H9 (cell line): Measurements from ENCODE around the gene SMIM15. TPM values are rescaled to one million over a fixed set of nuclear protein-coding genes. Genes with fewer than 3 reads are reported as not detected.
"Not testable (repeated sequence)": the region's sequence is repeated elsewhere in the genome, so short reads cannot be mapped to it uniquely, and the experiment has no call there.

Experiments used
- DNase-seq: peaks from one replicate; pipeline ENCODE4 v3.0.0-alpha.2; 2017
- H2AFZ ChIP-seq: one replicate; pipeline ENCODE4 v1.6.1; 2013; ENCODE audit warnings: mild to moderate bottlenecking, low read length, control low read depth, moderate library complexity
- H2AK5ac ChIP-seq: 2 replicates; pipeline ENCODE4 v1.6.1; 2013; ENCODE audit warnings: low read length, control low read depth, mixed read lengths; ENCODE audit not compliant: insufficient read length
- H2BK120ac ChIP-seq: one replicate; pipeline ENCODE4 v1.6.1; 2013; ENCODE audit warnings: low read depth, mild to moderate bottlenecking, low read length, control low read depth, inconsistent platforms; ENCODE audit not compliant: poor library complexity, severe bottlenecking
- H2BK12ac ChIP-seq: 2 replicates; pipeline ENCODE4 v1.6.1; 2013; ENCODE audit warnings: low read length, control low read depth, mixed read lengths, low read depth; ENCODE audit not compliant: insufficient read length
- H2BK15ac ChIP-seq: 2 replicates; pipeline ENCODE4 v1.6.1; 2013; ENCODE audit warnings: low read depth, low read length, control low read depth
- H2BK20ac ChIP-seq: one replicate; pipeline ENCODE4 v1.6.1; 2013; ENCODE audit warnings: low read depth, mild to moderate bottlenecking, low read length, control low read depth, inconsistent platforms; ENCODE audit not compliant: poor library complexity, severe bottlenecking
- H2BK5ac ChIP-seq: 2 replicates; pipeline ENCODE4 v1.6.1; 2013; ENCODE audit warnings: low read length, control low read depth, mixed read lengths; ENCODE audit not compliant: insufficient read length
- H3K14ac ChIP-seq: 2 replicates; pipeline ENCODE4 v1.6.1; 2013; ENCODE audit warnings: low read length, control low read depth; ENCODE audit not compliant: insufficient read depth
- H3K18ac ChIP-seq: 2 replicates; pipeline ENCODE4 v1.6.1; 2013; ENCODE audit warnings: low read depth, mild to moderate bottlenecking, mixed read lengths, low read length, control low read depth; ENCODE audit not compliant: insufficient read length
- H3K23ac ChIP-seq: 2 replicates; pipeline ENCODE4 v1.6.1; 2013; ENCODE audit warnings: low read length, control low read depth, mixed read lengths, low read depth; ENCODE audit not compliant: insufficient read length
- H3K23me2 ChIP-seq: 2 replicates; pipeline ENCODE4 v1.6.1; 2013; ENCODE audit warnings: low read depth, mild to moderate bottlenecking, mixed read lengths, low read length, control low read depth; ENCODE audit not compliant: insufficient read length, poor library complexity, severe bottlenecking
- H3K27ac ChIP-seq: 2 replicates; pipeline ENCODE4 v1.5.1; 2013; ENCODE audit warnings: low read length, control low read depth, mixed read lengths, low read depth; ENCODE audit not compliant: insufficient read length
- H3K27me3 ChIP-seq: 2 replicates; pipeline ENCODE4 v1.6.1; 2013; ENCODE audit warnings: low read length, control low read depth, inconsistent platforms; ENCODE audit not compliant: insufficient read depth
- H3K4ac ChIP-seq: 2 replicates; pipeline ENCODE4 v1.6.1; 2013; ENCODE audit warnings: low read depth, mild to moderate bottlenecking, control low read depth, inconsistent platforms, low read length, moderate library complexity
- H3K4me1 ChIP-seq: 2 replicates; pipeline ENCODE4 v1.6.1; 2013; ENCODE audit warnings: low read length, control low read depth, inconsistent platforms; ENCODE audit not compliant: insufficient read depth
- H3K4me2 ChIP-seq: 2 replicates; pipeline ENCODE4 v1.6.1; 2013; ENCODE audit warnings: low read length, control low read depth, mixed read lengths; ENCODE audit not compliant: insufficient read length, insufficient read depth
- H3K56ac ChIP-seq: 2 replicates; pipeline ENCODE4 v1.6.1; 2013; ENCODE audit warnings: low read depth, mild to moderate bottlenecking, mixed read lengths, low read length, control low read depth; ENCODE audit not compliant: insufficient read length
- H3K79me1 ChIP-seq: 2 replicates; pipeline ENCODE4 v1.6.1; 2013; ENCODE audit warnings: low read depth, mild to moderate bottlenecking, moderate library complexity, low read length, control low read depth, inconsistent platforms; ENCODE audit not compliant: insufficient read depth, poor library complexity, severe bottlenecking
- H3K79me2 ChIP-seq: 2 replicates; pipeline ENCODE4 v1.6.1; 2013; ENCODE audit warnings: low read length, control low read depth, inconsistent platforms; ENCODE audit not compliant: insufficient read depth
- H3K9ac ChIP-seq: 2 replicates; pipeline ENCODE4 v1.6.1; 2013; ENCODE audit warnings: low read length, control low read depth, mixed read lengths; ENCODE audit not compliant: insufficient read length; ENCODE audit errors: extremely low read depth
- H3K9me3 ChIP-seq: one replicate; pipeline ENCODE4 v1.6.1; 2013; ENCODE audit warnings: low read depth, low read length, inconsistent platforms; ENCODE audit not compliant: control insufficient read depth
- H3T11ph ChIP-seq: one replicate; pipeline ENCODE4 v1.6.1; 2013; ENCODE audit warnings: mild to moderate bottlenecking, low read length, control low read depth, inconsistent platforms
- H4K20me1 ChIP-seq: one replicate; pipeline ENCODE4 v1.6.1; 2013; ENCODE audit not compliant: control insufficient read depth, insufficient read length, insufficient read depth
- H4K5ac ChIP-seq: 2 replicates; pipeline ENCODE4 v1.6.1; 2013; ENCODE audit warnings: low read depth, mild to moderate bottlenecking, mixed read lengths, low read length, control low read depth; ENCODE audit not compliant: insufficient read length
- H4K8ac ChIP-seq: replicated peaks from 2 replicates; pipeline ENCODE4 v1.6.1; 2013; ENCODE audit warnings: low read length, control low read depth, mixed read lengths, low read depth; ENCODE audit not compliant: insufficient read length
- H4K91ac ChIP-seq: 2 replicates; pipeline ENCODE4 v1.6.1; 2013; ENCODE audit warnings: low read depth, mild to moderate bottlenecking, moderate library complexity, mixed read lengths, low read length, control low read depth; ENCODE audit not compliant: insufficient read length
- H3K27ac Mint-ChIP-seq, 3 experiments: 2 replicates in 2 of 3; 3 replicates in 1 of 3; pipeline ENCODE4 v1.8.0; 2020 to 2021; ENCODE audit warnings: mixed read lengths in 3 of 3, mild to moderate bottlenecking in 1 of 3, moderate library complexity in 1 of 3
- H3K27me3 Mint-ChIP-seq: 2 replicates; pipeline ENCODE4 v1.8.0; 2021; ENCODE audit warnings: low read depth, mild to moderate bottlenecking, moderate library complexity, mixed read lengths
- H3K36me3 Mint-ChIP-seq, 3 experiments: 2 replicates in 2 of 3; 3 replicates in 1 of 3; pipeline ENCODE4 v1.8.0; 2020 to 2021; ENCODE audit warnings: low read depth in 3 of 3, mixed read lengths in 3 of 3; ENCODE audit not compliant: insufficient read depth in 1 of 3
- H3K4me1 Mint-ChIP-seq, 2 experiments: 2 replicates each; pipeline ENCODE4 v1.8.0; 2020; ENCODE audit warnings: mixed read lengths in 2 of 2
- H3K4me3 Mint-ChIP-seq, 2 experiments: 2 replicates in 1 of 2; 3 replicates in 1 of 2; pipeline ENCODE4 v1.8.0; 2020 to 2021; ENCODE audit warnings: mild to moderate bottlenecking in 2 of 2, mixed read lengths in 2 of 2, moderate library complexity in 1 of 2
- H3K9me3 Mint-ChIP-seq, 2 experiments: 2 replicates in 1 of 2; 3 replicates in 1 of 2; pipeline ENCODE4 v1.8.0; 2020; ENCODE audit warnings: mild to moderate bottlenecking in 2 of 2, mixed read lengths in 2 of 2, moderate library complexity in 1 of 2
- total RNA-seq: library from RNA; stranded (reverse); gene quantifications from 2 replicates; pipeline ENCODE4 v1.2.1, GENCODE V29; 2021

The SMIM15 gene
- total RNA-seq, 1 experiment from 2014 or later: 75.3 TPM

- H3K4me3 Mint-ChIP-seq: not testable (repeated sequence)
These were observed 25.1 kb upstream of the SMIM15 start for GRCh38 chr5:61187352-61187751.

More at GRCh38 chr5:61187352-61187751, 25.1 kb upstream of the SMIM15 start:
- not testable (repeated sequence) for H3K27me3 ChIP-seq, H3K9ac ChIP-seq, H3K14ac ChIP-seq, H4K20me1 ChIP-seq, H3K18ac ChIP-seq, H2BK15ac ChIP-seq, H3K4me2 ChIP-seq, H2AK5ac ChIP-seq, H4K91ac ChIP-seq, H3T11ph ChIP-seq, H2BK12ac ChIP-seq, H3K4ac ChIP-seq, H3K27me3 Mint-ChIP-seq, H3K27ac ChIP-seq, H3K9me3 ChIP-seq, H2BK20ac ChIP-seq, H2BK120ac ChIP-seq, H3K23ac ChIP-seq, H3K36me3 Mint-ChIP-seq, H3K79me1 ChIP-seq, H2BK5ac ChIP-seq, H3K56ac ChIP-seq, H3K4me1 ChIP-seq, H4K8ac ChIP-seq, H3K9me3 Mint-ChIP-seq, H3K23me2 ChIP-seq, H3K79me2 ChIP-seq, H4K5ac ChIP-seq, DNase-seq, H2AFZ ChIP-seq
- Mint-ChIP-seq H3K27ac (peak overlapping the region in 1 of 3 experiments; percentile 2; a peak in 2 of 7 replicates), H3K4me1 (peaks cover 14 to 16% of the 10 kb centered on the region in 2 experiments)
